ENCODE results near the gene OSBPL7.

The OSBPL7 gene

GRCh38 chr17:47848198-47848513 lies 26.6 kb upstream of the OSBPL7 start:
- no peak for DNase-seq (ENCODE audit: low read depth in 2 of 2, low spot score in 1 of 2)

- no peak for DNase-seq (ENCODE audit: low read depth in 2 of 2, low spot score in 1 of 2)
Observed at GRCh38 chr17:47847341-47848197, 26.0 kb upstream of the OSBPL7 start.

- DNase-seq (ENCODE audit: low read depth in 2 of 2, low spot score in 1 of 2), result no peak
Observed at GRCh38 chr17:47846716-47847340, 25.2 kb upstream of the OSBPL7 start.

GRCh38 chr17:47845716-47846075 lies 24.1 kb upstream of the OSBPL7 start:
- no peak for DNase-seq (ENCODE audit: low read depth in 2 of 2, low spot score in 1 of 2)

- DNase-seq (ENCODE audit: low read depth in 2 of 2, low spot score in 1 of 2), result no peak
Observed at GRCh38 chr17:47844814-47845715, 23.5 kb upstream of the OSBPL7 start.

GRCh38 chr17:47844227-47844626 lies 22.6 kb upstream of the OSBPL7 start:
- DNase-seq (ENCODE audit: low read depth in 2 of 2, low spot score in 1 of 2), result no peak

GRCh38 chr17:47843391-47843730 lies 21.8 kb upstream of the OSBPL7 start:
- no peak for DNase-seq (ENCODE audit: low read depth in 2 of 2, low spot score in 1 of 2)

GRCh38 chr17:47841488-47842291 lies 20.1 kb upstream of the OSBPL7 start:
- DNase-seq (ENCODE audit: low read depth in 2 of 2, low spot score in 1 of 2), result no peak

GRCh38 chr17:47840742-47841487 lies 19.3 kb upstream of the OSBPL7 start, which contains the start of gene SCRN2:
Gene SCRN2 (minus strand): TSS chr17:47841273. CDS start chr17:47840843, 430 bp downstream.
- DNase-seq (ENCODE audit: low read depth in 2 of 2, low spot score in 1 of 2), result peak; percentile 68 to 69

GRCh38 chr17:47840001-47840741 lies 18.6 kb upstream of the OSBPL7 start:
- no peak for DNase-seq (ENCODE audit: low read depth in 2 of 2, low spot score in 1 of 2)

GRCh38 chr17:47839071-47839470 lies 17.5 kb upstream of the OSBPL7 start:
- no peak for DNase-seq (ENCODE audit: low read depth in 2 of 2, low spot score in 1 of 2)

GRCh38 chr17:47838636-47839035 lies 17.0 kb upstream of the OSBPL7 start:
- DNase-seq (ENCODE audit: low read depth in 2 of 2, low spot score in 1 of 2), result no peak

- no peak for DNase-seq (ENCODE audit: low read depth in 2 of 2, low spot score in 1 of 2)
Observed at GRCh38 chr17:47837401-47838039, 15.9 kb upstream of the OSBPL7 start.

GRCh38 chr17:47836601-47837000 lies 15.0 kb upstream of the OSBPL7 start:
- no peak for DNase-seq (ENCODE audit: low read depth in 2 of 2, low spot score in 1 of 2)

GRCh38 chr17:47834756-47835155 lies 13.2 kb upstream of the OSBPL7 start:
- no peak for DNase-seq (ENCODE audit: low read depth in 2 of 2, low spot score in 1 of 2)

- DNase-seq (ENCODE audit: low read depth in 2 of 2, low spot score in 1 of 2), result no peak
Observed at GRCh38 chr17:47831934-47832327, 10.3 kb upstream of the OSBPL7 start.

GRCh38 chr17:47831003-47831933 lies 9.7 kb upstream of the OSBPL7 start, which contains the start of the genes LRRC46 and MRPL10:
Gene LRRC46 (plus strand): TSS chr17:47831670. CDS start chr17:47831990, 320 bp downstream.
Gene MRPL10 (minus strand): TSS chr17:47831541. CDS start chr17:47831511, 30 bp downstream.
- DNase-seq (ENCODE audit: low read depth in 2 of 2, low spot score in 1 of 2), result peak; percentile 75 to 86

Measured in stimulated activated CD8-positive, alpha-beta memory T cell treated with anti-CD3 and anti-CD28 coated beads, Interleukin-4, amount 100 ng/mL, for 1 hour (primary cell).